Measurements from ENCODE around the gene NINL.
"Not testable (repeated sequence)": the region's sequence is repeated elsewhere in the genome, so short reads cannot be mapped to it uniquely, and the experiment has no call there.

Gene NINL

DNA sequence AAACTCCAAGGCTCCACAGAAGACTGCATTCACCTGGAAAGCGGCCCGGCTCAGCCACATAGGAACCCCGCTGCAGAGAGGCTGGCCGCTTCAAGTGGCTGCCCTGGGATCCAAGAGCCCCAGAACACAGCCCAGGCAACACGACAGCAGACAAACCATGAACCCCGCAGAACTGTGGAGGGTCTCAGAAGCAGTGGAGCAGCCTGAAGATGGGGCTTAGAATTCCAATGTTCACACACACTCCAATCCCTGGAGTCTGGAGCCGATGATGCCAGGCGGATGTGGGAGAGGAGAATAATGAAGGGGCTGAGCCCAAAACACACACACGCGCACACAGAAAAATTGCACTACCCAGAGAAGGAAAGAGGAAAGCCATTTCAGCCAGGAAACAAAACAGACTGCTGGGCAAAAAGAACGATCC lies 52.4 kb downstream of the NINL start:
- no peak for DNase-seq (ENCODE audit: low spot score)

DNA sequence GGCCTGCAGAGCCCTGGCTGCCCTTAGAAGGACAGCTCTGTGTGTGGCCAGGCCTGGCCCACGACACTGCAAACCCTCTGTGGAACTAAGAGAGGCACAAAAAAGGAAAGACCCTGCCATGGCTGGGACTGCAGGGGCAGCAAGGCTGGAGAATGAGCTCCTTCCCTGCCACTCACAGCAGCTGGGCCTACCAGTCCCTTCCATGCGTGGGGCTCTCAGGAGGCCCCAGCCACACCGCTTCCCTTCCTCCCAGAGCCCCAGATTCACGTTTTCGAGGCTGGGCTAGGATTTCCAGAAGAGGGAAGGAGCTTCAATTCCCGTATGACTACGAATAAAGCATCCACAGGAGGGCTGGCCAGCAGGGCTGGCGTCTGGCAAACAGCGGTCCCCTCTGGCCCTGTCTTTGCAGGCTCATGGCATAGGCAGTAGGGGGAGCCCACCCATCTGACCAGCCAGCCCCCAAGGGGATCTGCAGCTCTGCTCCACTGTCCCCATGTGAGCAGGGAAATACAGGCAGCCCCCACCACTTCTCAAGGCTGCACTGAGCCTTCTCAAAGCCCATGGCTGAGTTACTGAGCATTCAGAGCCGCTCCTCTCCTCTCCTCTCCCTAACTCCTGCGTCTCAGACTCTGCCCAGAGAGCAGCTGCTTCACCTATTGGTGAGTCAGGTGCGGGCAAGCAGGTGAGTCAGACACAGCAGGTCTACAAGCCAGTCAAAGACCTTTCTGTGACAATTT lies 53.1 kb downstream of the NINL start:
- no peak for DNase-seq (ENCODE audit: low spot score)

DNA sequence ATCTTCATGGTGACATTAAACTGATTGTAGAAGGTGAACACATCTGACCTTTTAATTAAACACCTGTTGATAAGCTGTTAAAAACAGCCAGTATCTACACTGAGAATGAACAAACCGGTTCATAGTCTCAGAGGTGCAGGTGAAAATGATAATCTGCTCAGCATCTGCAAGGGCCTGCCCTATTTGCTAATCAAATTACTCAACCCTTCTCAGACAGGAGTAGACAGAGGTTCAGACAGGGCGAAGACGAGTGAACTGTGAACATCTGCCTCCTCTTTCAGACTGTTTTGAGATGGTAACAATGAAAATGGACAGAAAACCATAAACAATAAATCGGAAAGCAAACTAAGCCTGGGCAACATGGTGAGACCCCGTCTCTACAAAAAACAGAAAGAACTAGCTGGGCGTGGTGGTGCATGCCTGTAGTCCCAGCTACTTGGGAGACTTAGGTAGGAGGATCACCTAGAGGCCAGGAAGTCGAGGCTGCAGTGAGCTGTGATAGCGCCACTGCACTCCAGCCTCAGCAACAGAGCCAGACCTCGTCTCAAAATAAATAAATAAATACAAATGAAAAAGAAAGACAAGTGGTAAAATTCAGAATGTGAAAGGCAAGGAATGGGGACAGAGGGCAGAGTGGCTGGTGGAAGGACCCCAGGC lies 55.9 kb downstream of the NINL start:
- DNase-seq (ENCODE audit: low spot score), result no peak

DNA sequence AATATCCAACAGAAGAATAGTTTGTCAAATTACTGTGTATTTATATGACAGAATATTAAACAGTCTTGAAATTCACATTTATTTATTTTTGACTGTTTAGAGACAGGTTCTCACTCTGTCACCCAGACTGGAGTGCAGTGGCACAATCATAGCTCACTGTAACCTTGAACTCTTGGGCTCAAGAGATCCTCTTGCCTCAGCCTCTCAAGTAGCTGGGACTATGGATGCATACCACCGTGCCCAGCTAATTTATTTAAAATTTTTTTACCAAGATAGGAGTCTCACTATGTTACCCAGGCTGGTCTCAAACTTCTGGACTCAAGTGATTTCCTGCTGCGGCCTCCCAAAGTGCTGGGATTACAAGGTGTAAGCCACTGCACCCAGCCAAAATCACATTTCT lies 57.4 kb downstream of the NINL start:
- no peak for DNase-seq (ENCODE audit: low spot score)

DNA sequence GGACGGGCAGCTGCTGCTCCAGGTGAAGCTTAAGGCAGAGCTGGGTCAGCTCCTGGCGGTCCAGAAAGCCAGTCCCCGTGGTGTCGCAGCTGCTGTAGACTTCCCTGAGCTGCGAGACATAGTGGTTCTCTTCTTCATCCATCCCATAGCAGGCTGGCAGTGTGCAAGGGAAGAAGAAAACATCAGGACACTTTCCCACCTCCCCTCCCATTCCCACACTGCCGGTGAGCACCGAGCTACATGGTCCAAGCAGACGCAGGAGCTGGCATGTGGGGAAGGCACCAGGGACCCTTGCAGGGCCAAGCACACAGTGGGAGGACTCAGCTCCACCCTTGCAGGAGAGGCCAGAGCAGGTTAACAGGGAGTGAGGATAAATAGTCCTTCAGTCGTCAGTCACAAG lies 58.9 kb downstream of the NINL start:
- DNase-seq (ENCODE audit: low spot score), result no peak

DNA sequence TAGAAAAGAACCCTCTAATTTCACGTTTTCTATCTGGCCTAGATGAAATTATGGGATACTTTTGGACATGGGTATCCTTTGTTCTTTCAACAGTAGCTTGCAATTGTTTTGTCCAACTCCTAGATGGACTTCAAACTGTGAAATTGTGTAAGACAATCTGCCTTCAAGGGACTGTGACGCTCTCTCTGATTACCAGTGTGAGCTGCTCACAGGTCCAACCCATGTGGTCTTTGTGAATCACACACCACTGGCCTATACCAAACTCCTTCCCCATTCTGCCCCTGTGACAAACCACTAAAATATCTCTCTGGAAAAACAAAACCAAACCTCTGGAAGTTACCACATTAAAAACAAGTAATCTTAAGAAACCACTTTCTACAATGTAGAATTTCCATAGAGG lies 59.5 kb downstream of the NINL start:
- no peak for DNase-seq (ENCODE audit: low spot score)

DNA sequence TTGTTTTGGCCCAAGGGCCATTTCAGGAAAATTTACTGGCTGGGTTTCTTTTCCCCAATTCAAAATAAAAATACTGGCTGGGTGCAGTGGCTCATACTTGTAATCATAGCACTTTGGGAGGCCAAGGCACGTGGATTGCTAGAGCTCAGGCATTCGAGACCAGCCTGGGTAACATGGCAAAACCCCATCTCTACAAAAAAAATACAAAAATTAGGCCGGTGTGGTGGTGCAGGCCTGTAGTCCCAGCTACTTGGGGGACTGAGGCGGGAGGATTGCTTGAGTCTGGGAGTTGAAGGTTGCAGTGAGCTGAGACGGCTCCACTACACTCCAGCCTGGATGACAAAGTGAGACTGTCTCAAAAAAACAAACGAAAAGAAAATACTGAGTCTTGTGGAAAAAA lies 60.0 kb downstream of the NINL start:
- DNase-seq (ENCODE audit: low spot score), result no peak

DNA sequence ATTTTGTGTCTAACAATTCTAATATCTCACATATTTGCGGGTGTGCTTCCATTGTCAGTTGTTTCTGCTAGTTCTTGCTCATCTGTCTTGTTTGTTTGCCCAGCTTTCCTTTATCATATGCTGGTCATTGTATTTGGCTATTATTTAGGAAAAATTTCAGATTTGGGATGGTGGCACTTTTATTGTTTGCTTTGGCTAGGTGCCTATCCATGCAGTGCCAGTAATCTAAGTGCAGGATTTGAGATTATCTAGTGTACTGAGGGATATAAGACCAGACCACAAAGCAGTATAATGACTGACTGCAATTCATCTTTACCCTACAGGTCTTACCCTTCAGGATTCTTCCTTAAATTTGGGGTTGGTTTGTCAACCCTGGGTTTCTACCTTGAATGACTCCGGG lies 63.9 kb downstream of the NINL start:
- DNase-seq (ENCODE audit: low spot score), result no peak

DNA sequence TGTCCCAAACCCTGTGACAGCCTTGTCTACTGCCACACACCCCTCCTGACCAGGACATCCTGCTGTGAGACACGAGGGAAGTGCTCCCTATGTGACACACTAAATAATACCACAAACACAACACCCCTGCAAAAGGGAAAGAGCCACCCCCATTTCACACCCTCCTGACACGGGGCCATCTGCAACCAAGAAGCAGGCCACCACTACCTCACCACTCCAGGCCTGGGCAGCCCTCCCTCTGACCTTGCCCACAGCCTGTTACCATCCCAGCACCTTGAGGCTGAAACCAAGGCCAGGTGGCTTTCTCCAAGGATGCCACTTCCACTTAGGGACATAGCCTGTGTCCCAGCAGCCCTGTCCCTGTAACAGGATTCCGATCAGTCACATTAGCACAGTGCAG lies 68.2 kb downstream of the NINL start:
- no peak for DNase-seq (ENCODE audit: low spot score)

DNA sequence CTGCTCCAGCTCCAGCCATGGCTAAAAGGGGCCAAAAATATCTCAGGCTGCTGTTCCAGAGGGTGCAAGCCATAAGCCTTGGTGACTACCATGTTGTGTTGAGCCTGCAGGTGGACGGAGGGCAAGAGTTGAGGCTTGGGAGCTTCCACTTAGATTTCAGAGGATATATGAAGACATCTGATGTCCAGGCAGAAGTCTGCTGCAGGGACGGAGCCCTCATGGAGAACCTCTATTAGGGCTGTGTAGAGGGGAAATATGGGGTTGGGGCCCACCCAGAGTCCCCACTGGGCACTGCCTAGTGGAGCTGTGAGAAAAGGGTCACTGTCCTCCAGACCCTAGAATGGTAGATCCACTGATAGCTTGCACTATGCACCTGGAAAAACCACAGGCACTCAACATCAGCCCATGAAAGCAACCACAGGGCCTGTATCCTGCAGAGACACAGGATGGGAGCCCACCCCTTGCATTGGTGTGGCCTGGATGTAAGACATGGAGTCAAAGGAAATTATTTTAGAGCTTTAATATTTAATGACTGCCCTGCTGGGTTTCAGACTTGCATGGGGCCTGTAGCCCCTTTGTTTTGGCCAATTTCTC lies 70.5 kb downstream of the NINL start:
- DNase-seq (ENCODE audit: low spot score), result no peak

DNA sequence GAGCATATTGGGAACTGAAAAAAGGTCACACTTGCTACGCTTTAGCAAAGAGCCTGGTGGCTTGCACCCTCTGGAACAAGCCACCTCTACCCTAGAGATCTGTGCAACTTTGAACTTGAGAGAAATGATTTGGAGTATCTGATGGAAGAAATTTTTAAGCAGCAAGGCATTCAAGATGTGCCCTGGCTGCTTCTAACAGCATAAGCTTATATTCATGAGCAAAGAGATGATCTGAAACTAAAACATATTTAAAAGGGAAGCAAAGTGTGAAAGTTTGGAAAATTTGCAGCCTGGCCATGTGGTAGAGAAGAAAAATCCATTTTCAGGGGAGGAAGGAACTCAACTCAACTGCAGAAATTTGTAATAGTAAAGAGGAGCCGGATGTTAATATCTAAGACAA lies 71.1 kb downstream of the NINL start:
- DNase-seq (ENCODE audit: low spot score), result no peak

DNA sequence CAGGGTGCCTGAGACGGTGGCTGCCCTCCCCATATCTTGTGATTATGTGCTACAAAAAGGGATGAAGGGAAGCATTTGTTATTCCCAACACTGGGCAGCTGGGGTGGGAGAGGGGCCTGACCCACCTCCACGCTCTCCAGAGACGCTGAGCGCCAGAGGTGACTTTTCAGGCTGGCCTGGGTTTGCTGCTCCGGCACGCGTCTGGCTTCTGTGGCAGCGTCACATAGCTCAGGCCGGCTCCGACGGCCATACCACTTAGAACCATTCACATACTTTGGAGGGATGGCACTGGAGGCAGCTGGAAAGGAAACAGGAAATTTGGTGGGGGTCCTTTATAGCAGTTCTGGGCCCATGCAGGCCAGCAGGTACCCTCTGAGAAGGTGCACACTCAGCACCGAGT lies 72.6 kb downstream of the NINL start:
- DNase-seq (ENCODE audit: low spot score), result no peak

DNA sequence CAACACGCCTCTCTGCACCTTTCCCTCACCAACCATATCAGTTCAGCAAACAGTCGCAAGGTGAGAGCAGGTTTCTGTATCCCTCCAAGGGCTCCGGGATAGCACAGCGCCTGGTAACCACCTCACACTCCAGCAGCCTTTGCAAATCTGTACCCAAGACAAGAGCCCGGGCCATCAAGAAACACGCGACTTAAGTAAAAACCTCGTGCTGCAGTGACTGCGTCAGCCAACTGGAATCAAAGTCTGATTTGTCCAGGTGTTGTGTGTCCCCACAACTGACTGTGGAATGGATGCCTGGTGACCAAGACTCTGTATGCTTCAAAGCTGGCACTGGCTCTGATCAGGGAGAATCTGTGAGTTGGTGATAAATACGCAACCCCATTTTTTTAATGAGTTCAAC lies 74.1 kb downstream of the NINL start:
- no peak for DNase-seq (ENCODE audit: low spot score)

DNA sequence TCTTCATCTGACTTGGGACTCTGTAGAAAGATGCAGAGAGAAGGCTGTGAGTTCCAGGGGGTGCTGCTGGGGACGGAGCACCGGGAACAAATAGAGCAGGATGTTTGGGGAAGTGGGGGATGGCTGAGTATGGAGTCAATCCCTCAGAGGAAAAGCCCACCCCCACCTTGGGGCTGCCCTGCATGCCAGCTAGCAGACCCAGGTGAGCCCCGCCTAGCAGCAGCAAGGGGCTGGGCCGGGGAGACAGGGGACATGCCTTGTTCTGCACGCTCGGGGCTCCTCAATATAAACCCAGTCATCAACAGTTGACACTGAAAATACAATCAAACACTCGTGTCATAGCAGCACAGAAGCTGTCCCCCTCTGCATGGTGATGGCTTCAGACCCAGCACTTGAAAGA lies 74.6 kb downstream of the NINL start:
- no peak for DNase-seq (ENCODE audit: low spot score)

DNA sequence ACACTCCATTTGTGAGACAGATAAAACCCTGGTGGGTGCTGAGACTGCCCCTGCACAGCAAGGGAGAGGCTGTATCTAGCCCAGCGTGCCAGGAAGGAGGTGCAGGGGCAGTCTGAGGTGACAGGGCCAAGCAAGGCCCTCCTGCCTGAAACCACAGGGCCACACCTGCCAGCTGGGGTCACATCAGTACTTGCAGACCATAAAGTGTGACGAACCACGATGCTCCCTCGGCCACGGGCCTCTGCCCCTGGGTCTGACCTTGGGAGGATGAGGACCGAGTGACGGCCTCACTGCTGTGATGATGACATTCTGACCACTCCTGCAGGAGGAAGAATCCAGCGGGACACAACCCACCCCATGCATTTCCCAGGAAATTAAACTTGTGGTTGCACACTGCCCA lies 75.1 kb downstream of the NINL start:
- DNase-seq (ENCODE audit: low spot score), result no peak

DNA sequence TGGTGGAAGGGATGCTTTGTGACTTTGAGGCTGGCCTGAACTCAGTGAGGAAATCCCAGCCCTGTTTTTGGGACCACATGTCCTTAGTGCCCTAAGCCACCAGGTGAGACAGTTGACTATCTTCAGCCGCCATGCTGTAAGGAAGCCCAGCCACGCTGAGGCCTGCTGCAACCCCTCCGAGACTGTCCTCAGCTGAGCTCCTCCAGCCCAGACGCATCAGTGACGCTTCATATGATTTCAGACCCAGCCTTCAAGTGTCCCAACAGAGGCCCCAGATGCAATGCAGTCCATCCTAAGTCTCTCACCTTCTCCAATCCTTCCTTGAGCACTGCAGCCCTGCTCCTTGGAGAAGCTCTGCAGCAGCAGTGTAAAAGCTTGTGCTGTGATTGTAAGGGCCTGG lies 76.2 kb downstream of the NINL start:
- DNase-seq (ENCODE audit: low spot score), result no peak

DNA sequence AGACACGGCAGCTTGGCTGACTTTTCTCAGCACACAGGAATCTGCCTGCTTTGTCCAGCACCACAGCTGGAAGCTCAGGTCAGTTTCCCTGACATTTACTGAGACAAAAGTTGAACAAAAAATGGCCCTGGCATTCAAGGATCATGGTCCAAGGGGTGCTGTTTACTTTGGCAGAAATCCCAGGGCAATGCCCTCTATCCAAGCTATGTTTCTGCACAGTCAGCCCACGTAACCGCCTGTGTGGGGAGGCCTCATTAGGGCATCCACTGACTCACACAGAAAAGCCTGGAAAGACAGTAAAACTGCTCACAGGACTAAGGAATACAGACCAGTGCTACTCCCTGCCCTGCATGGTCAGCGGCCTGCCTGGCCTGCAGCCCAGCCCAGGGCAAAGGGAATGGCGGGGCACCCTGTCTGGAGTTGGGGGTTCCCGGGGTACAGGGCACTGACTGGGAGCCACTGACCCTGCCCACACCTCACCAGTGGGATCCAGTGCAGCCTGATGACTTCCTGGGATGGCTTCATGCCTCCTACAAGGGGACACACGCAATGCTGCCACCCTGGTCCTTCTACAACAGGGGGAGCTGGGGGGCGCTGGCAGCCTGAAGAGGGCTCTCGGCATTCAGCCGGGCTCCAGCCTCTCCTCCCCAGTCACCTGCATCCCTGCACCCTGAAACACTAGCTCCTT lies 77.1 kb downstream of the NINL start:
- no peak for DNase-seq (ENCODE audit: low spot score)

DNA sequence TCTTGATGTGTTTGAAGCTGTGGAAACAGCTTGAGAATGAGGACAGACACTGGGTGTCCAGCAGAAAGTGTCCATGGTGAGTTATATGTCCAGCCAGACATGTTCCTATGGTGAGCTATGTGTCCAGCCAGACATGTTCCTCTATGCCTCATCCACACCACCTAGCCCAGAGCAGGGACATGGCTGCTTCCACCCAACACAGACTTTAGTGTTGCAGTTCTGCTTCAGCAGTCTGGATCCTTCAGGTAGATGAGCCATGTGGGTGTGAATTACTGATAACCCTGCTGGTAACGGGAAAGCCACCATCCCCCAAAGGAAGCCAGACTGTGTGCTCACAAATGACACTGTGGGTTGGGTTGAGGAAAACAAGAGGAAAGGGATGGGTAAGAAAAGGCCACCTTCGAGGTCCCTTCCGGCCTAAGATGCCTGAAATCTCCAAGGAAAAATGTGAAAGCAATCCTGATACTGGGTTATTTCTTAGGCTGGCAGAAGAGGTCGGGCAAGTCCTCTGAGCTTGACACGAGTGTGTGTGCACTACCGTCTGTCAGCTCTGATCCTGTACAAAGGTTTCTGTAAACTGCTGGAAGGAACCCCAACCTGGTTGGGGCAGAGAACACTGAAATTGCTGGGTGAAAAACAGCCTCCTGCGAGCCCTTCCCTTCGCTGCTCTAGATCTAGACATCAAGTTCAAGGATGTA lies 77.8 kb downstream of the NINL start:
- DNase-seq (ENCODE audit: low spot score), result no peak

DNA sequence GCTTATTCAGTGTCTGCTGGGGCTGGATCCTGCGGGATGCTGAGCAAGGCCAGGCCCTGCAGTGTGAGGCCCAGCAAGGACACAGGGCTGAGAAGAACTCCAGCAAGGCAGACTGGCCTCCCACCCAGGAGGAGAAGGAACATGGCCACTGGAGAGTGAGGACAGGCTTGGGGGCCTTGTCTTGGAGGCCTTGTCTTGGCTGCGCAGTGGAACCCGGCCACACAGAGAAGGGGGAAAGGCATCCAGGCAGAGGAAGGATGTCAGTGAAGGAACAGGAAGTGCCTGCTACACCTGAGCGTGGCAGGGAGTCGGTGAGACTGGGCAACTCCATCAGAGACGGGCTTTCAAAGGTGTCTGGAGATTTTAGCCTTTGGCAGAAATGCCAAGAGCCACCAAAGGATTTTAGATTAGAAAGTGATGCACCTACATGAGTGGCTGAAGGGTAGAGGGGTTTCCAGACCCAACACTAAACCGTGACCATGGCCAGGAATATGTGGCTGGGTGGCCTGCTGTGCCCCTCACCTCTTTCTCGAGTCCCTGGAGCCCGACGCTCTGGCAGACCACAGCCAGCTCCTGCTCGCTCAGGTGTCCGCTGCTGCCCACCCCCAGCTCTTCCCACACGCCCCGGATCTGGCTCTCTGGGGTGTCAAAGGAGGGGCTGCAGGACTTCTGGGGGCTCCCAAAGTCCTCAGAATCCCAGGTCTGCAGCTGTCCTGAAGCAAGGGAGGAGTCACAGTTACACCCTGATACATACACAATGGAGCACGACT lies 80.8 kb downstream of the NINL start:
- DNase-seq (ENCODE audit: low spot score), result no peak

DNA sequence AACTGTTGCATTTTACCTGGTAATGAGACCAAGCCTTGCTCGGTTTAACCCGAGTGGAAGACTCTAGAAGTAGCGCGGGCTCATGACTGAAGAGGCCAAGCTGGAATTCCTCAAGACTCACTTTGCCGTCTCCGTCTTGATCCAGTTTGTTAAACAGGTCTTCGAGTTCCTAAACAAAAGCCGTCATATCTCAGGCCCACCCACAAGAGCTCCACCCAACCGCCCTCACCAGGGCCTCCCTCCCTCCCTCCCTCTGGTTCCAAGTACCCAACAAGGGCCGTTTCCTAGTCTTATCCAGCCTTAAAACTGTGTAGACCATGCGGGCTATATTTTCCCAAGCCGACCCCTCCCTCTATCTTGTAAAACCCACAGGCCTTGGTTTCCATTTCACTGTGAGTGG lies 81.4 kb downstream of the NINL start:
- DNase-seq (ENCODE audit: low spot score), result no peak

DNA sequence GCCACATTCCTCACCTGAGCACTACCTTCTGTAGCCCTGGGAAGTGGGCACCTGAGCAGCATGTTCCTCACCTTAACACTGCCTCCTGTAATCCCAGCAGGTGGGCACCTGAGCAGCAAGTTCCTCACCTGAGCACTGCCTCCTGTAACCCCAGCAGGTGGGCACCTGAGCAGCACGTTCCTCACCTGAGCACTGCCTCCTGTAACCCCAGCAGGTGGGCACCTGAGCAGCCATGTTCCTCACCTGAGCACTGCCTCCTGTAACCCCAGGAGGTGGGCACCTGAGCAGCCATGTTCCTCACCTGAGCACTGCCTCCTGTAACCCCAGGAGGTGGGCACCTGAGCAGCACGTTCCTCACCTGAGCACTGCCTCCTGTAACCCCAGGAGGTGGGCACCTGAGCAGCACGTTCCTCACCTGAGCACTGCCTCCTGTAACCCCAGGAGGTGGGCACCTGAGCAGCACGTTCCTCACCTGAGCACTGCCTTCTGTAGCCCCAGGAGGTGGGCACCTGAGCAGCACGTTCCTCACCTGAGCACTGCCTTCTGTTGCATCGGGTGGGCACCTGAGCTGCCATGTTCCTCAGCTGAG lies 82.2 kb downstream of the NINL start:
- not testable (repeated sequence) for DNase-seq (ENCODE audit: low spot score)
